K562 (cell line): Measurements from ENCODE around the gene TLNRD1. TPM values are rescaled to one million over a fixed set of nuclear protein-coding genes. Genes with fewer than 3 reads are reported as not detected.

ENCODE experiments used
- TARDBP ChIP-seq: fragments of 450-650 bp; IDR thresholded peaks from 2 replicates; pipeline ENCODE4 v1.6.1; 2016
- polyA plus RNA-seq, 8 experiments: library from polyadenylated mRNA; depleted of rRNA in 4 of 8; stranded (reverse) in 5 of 8; unstranded in 3 of 8; fragments of >200 nt; fragmentation: Nextera tagmentation in 2 of 8; fragmentation: Illumina TruSeq in 1 of 8; extraction: Ambion mirVana in 2 of 8; extraction: Trizol in 1 of 8; gene quantifications; 2 replicates each; pipeline versions ENCODE4 v1.2.1 to v1.2.3, GENCODE V29; 2011 to 2014; ENCODE audit warnings: inconsistent platforms in 1 of 8, missing spikeins in 1 of 8
- total RNA-seq, 7 experiments: library from RNA; depleted of rRNA in 6 of 7; stranded (reverse); fragments of >200 nt in 6 of 7; fragmentation: Illumina TruSeq in 2 of 7; extraction: Trizol in 2 of 7; gene quantifications; 2 replicates each; pipeline versions ENCODE4 v1.2.1 to v1.2.3, GENCODE V29; 2011 to 2021; ENCODE audit warnings: low replicate concordance in 1 of 7
- TF ChIP-seq, protein P1 (sequence below): fragments of 450-650 bp; IDR thresholded peaks from 2 replicates; pipeline ENCODE4 v1.6.1; 2016; ENCODE audit warnings: low read depth

The TLNRD1 gene
- total and polyA plus RNA-seq, 9 of the 15 experiments (the other 6 are each of a cell fraction or from before 2014, with no cell fraction given), result 1.1 to 33.1 (median 5.7) TPM

- no peak for TF ChIP-seq TARDBP
- TF ChIP-seq, protein P1, sequence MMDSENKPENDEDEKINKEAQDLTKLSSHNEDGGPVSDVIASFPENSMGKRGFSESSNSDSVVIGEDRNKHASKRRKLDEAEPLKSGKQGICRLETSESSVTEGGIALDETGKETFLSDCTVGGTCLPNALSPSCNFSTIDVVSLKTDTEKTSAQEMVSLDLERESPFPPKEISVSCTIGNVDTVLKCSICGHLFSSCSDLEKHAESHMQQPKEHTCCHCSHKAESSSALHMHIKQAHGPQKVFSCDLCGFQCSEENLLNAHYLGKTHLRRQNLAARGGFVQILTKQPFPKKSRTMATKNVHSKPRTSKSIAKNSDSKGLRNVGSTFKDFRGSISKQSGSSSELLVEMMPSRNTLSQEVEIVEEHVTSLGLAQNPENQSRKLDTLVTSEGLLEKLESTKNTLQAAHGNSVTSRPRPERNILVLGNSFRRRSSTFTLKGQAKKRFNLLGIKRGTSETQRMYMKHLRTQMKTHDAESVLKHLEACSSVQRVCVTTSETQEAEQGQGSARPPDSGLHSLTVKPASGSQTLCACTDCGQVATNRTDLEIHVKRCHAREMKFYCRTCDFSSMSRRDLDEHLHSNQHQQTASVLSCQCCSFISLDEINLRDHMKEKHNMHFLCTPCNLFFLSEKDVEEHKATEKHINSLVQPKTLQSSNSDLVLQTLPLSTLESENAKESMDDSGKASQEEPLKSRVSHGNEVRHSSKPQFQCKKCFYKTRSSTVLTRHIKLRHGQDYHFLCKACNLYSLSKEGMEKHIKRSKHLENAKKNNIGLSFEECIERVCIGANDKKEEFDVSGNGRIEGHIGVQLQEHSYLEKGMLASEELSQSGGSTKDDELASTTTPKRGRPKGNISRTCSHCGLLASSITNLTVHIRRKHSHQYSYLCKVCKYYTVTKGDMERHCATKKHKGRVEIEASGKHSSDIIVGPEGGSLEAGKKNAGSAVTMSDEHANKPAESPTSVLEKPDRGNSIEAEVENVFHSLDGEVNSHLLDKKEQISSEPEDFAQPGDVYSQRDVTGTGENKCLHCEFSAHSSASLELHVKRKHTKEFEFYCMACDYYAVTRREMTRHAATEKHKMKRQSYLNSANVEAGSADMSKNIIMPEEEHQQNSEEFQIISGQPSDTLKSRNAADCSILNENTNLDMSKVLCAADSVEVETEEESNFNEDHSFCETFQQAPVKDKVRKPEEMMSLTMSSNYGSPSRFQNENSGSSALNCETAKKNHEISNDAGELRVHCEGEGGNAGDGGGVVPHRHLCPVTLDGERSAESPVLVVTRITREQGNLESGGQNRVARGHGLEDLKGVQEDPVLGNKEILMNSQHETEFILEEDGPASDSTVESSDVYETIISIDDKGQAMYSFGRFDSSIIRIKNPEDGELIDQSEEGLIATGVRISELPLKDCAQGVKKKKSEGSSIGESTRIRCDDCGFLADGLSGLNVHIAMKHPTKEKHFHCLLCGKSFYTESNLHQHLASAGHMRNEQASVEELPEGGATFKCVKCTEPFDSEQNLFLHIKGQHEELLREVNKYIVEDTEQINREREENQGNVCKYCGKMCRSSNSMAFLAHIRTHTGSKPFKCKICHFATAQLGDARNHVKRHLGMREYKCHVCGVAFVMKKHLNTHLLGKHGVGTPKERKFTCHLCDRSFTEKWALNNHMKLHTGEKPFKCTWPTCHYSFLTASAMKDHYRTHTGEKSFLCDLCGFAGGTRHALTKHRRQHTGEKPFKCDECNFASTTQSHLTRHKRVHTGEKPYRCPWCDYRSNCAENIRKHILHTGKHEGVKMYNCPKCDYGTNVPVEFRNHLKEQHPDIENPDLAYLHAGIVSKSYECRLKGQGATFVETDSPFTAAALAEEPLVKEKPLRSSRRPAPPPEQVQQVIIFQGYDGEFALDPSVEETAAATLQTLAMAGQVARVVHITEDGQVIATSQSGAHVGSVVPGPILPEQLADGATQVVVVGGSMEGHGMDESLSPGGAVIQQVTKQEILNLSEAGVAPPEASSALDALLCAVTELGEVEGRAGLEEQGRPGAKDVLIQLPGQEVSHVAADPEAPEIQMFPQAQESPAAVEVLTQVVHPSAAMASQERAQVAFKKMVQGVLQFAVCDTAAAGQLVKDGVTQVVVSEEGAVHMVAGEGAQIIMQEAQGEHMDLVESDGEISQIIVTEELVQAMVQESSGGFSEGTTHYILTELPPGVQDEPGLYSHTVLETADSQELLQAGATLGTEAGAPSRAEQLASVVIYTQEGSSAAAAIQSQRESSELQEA, result no peak
These were observed 33.3 kb upstream of the TLNRD1 start (continued) for GRCh38 chr15:80967451-80967850.
